HepG2 (cell line): Measurements from ENCODE around the gene ARL6IP4. TPM values are rescaled to one million over a fixed set of nuclear protein-coding genes. Genes with fewer than 3 reads are reported as not detected.

Experiments
- CBX1 ChIP-seq: IDR thresholded peaks from one replicate; pipeline ENCODE4 v1.6.1; 2016; ENCODE audit warnings: antibody characterized with exemption, low read depth
- GLMP ChIP-seq: sonication (generic); formaldehyde crosslinking; IDR thresholded peaks from 2 replicates; pipeline ENCODE4 v1.9.0; 2021; ENCODE audit warnings: missing genetic modification reagents, mild to moderate bottlenecking, borderline replicate concordance
- ISX ChIP-seq: sonication (generic); formaldehyde crosslinking; conservative IDR thresholded peaks from 2 replicates; pipeline ENCODE4 v1.5.0; 2020; ENCODE audit warnings: missing genetic modification reagents
- JARID2 ChIP-seq: sonication (generic); formaldehyde crosslinking; IDR thresholded peaks from 2 replicates; pipeline ENCODE4 v1.8.1; 2023; ENCODE audit warnings: missing genetic modification reagents, inconsistent platforms; ENCODE audit not compliant: insufficient replicate concordance
- NBN ChIP-seq: fragments of 450-650 bp; conservative IDR thresholded peaks from 2 replicates; pipeline ENCODE4 v1.6.1; 2017
- NCOA1 ChIP-seq: sonication (generic); formaldehyde crosslinking; IDR thresholded peaks from 2 replicates; pipeline ENCODE4 v1.9.0; 2021; ENCODE audit warnings: missing genetic modification reagents
- RORA ChIP-seq: sonication (generic); formaldehyde crosslinking; IDR thresholded peaks from 2 replicates; pipeline ENCODE4 v1.5.0; 2020; ENCODE audit warnings: mild to moderate bottlenecking, missing genetic modification reagents, moderate library complexity
- TEAD2 ChIP-seq: sonication (generic); formaldehyde crosslinking; IDR thresholded peaks from 2 replicates; pipeline ENCODE4 v1.9.0; 2021; ENCODE audit warnings: missing genetic modification reagents
- TMF1 ChIP-seq: sonication (generic); formaldehyde crosslinking; IDR thresholded peaks from 2 replicates; pipeline ENCODE4 v1.8.1; 2022; ENCODE audit warnings: low read depth, missing genetic modification reagents
- YEATS2 ChIP-seq: sonication (generic); formaldehyde crosslinking; IDR thresholded peaks from 2 replicates; pipeline ENCODE4 v1.4.0; 2020; ENCODE audit warnings: missing genetic modification reagents, borderline replicate concordance
- ZBTB1 ChIP-seq: sonication (generic); formaldehyde crosslinking; IDR thresholded peaks from 2 replicates; pipeline ENCODE4 v1.4.0; 2020; ENCODE audit warnings: missing genetic modification reagents, borderline replicate concordance
- ZKSCAN5 ChIP-seq: sonication (generic); formaldehyde crosslinking; IDR thresholded peaks from 2 replicates; pipeline ENCODE4 v1.5.1; 2020; ENCODE audit warnings: mild to moderate bottlenecking, missing genetic modification reagents
- ZNF10 ChIP-seq: sonication (generic); formaldehyde crosslinking; IDR thresholded peaks from 2 replicates; pipeline ENCODE4 v1.4.0; 2020; ENCODE audit warnings: mild to moderate bottlenecking, low read depth, missing genetic modification reagents, borderline replicate concordance
- ZNF224 ChIP-seq: sonication (generic); formaldehyde crosslinking; IDR thresholded peaks from 2 replicates; pipeline ENCODE4 v1.5.0; 2020; ENCODE audit warnings: mild to moderate bottlenecking, missing genetic modification reagents
- ZNF281 ChIP-seq: sonication (generic); formaldehyde crosslinking; IDR thresholded peaks from 2 replicates; pipeline ENCODE4 v1.4.0; 2020; ENCODE audit warnings: missing genetic modification reagents, borderline replicate concordance
- ZNF629 ChIP-seq: sonication (generic); formaldehyde crosslinking; conservative IDR thresholded peaks from 2 replicates; pipeline ENCODE4 v1.5.0; 2020; ENCODE audit warnings: missing genetic modification reagents
- ZNF687 ChIP-seq: sonication (generic); formaldehyde crosslinking; IDR thresholded peaks from 2 replicates; pipeline ENCODE4 v1.5.1; 2020; ENCODE audit warnings: mild to moderate bottlenecking, missing genetic modification reagents, moderate library complexity
- ZNF772 ChIP-seq: sonication (generic); formaldehyde crosslinking; IDR thresholded peaks from 2 replicates; pipeline ENCODE4 v1.5.0; 2020; ENCODE audit warnings: mild to moderate bottlenecking, missing genetic modification reagents
- polyA plus RNA-seq, 8 experiments: library from polyadenylated mRNA; depleted of rRNA in 3 of 8; stranded (reverse) in 7 of 8; unstranded in 1 of 8; fragments of >200 nt; fragmentation: Illumina TruSeq in 4 of 8; extraction: Trizol in 4 of 8; gene quantifications; 2 replicates each; pipeline versions ENCODE4 v1.2.1 to v1.2.3, GENCODE V29; 2011 to 2016; ENCODE audit warnings: low read depth in 4 of 8, missing spikeins in 1 of 8, mixed read lengths in 1 of 8; ENCODE audit not compliant: insufficient read depth in 1 of 8
- total RNA-seq, 5 experiments: library from RNA; depleted of rRNA; stranded (reverse); fragments of >200 nt; fragmentation: Illumina TruSeq; extraction: Trizol; gene quantifications; 2 replicates each; pipeline ENCODE4 v1.2.3, GENCODE V29; 2016; ENCODE audit warnings: low read depth in 1 of 5

Gene ARL6IP4
- total and polyA plus RNA-seq, 2 of the 13 experiments (the other 11 are each of a cell fraction or from before 2014, with no cell fraction given) = 155 to 220 TPM

- peak; percentile 100 for TF ChIP-seq ZNF687
- peak; percentile 59 for TF ChIP-seq ZNF629 (CRISPR knock-in tag)
- TF ChIP-seq GLMP = no peak
- 0 out of 2 replicates have a peak, but pooled peaks have one; percentile 27 for TF ChIP-seq TMF1 (CRISPR knock-in tag)
- TF ChIP-seq ZNF224 (CRISPR knock-in tag) = 0 out of 2 replicates have a peak, but pooled peaks have one; percentile 59
- TF ChIP-seq ZBTB1 (CRISPR knock-in tag) = no peak
- TF ChIP-seq ZNF772 (CRISPR knock-in tag) = no peak; the same call in 1 of the 2 replicates
- TF ChIP-seq ISX (CRISPR knock-in tag) = no peak
- no peak for TF ChIP-seq JARID2 (CRISPR knock-in tag)
- no peak for TF ChIP-seq ZKSCAN5 (CRISPR knock-in tag)
- TF ChIP-seq ZNF281 = peak; percentile 51; the same call in 1 of the 2 replicates
- TF ChIP-seq ZNF10 (CRISPR knock-in tag) = no peak
- peak; percentile 65; the same call in 1 of the 2 replicates for TF ChIP-seq YEATS2
- no peak for TF ChIP-seq RORA (CRISPR knock-in tag)
- no peak for TF ChIP-seq CBX1
- TF ChIP-seq NCOA1 (CRISPR knock-in tag) = 0 out of 2 replicates have a peak, but pooled peaks have one; percentile 13
- no peak for TF ChIP-seq TEAD2 (CRISPR knock-in tag)
- no peak for TF ChIP-seq NBN
Measured at GRCh38 chr12:122984612-122985337, 4.3 kb downstream of the ARL6IP4 start (continued).
